C4-2B (cell line): ENCODE results near the gene TPRG1L.

Experiments
- H3K27ac ChIP-seq: fragments of 450-650 bp; 2 replicates; pipeline ENCODE4 v1.5.1; 2017
- ZFX ChIP-seq: fragments of 450-650 bp; IDR thresholded peaks from 2 replicates; pipeline ENCODE4 v1.6.1; 2017
- TF ChIP-seq, protein P1 (sequence below): fragments of 450-650 bp; conservative IDR thresholded peaks from 2 replicates; pipeline ENCODE4 v1.5.1; 2017; ENCODE audit warnings: mild to moderate bottlenecking

Gene TPRG1L

DNA sequence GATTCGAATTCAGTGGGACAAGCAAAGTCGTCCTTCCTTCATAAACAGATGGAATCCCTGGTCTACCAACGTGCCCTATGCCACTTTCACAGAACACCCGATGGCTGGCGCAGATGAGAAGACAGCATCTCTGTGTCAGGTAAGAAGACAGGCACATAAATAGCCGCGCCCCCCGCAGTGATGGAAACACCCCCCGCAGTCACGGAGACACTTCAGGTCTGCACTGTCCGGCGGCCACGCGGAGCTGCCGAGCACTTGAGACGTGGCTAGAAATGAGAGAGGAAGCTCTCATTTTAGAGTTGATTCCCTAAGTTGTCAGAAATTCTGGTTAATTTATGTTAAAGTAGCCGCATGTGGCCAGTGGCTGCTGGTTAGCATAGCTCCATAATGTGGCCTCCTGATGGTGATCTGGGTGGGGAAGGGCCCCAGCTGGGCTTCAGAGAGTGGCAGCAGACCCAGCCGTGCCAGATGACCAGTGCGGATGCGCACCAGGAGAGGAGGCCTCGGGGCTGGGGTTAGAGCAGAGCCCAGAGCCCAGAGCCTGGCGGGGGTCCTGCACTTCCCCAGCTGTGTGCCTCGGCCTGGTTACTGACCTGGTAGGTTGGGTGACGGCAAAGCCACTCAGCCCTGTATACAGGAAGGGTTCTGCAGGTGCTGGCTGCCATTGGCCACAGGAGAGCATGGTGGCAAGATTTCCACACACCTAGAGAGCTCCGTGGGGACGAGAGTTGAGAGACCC, 2.9 kb downstream of the TPRG1L start:
- H3K27ac ChIP-seq, result no peak overlapping the region
- no peak for TF ChIP-seq ZFX
- TF ChIP-seq, protein P1, sequence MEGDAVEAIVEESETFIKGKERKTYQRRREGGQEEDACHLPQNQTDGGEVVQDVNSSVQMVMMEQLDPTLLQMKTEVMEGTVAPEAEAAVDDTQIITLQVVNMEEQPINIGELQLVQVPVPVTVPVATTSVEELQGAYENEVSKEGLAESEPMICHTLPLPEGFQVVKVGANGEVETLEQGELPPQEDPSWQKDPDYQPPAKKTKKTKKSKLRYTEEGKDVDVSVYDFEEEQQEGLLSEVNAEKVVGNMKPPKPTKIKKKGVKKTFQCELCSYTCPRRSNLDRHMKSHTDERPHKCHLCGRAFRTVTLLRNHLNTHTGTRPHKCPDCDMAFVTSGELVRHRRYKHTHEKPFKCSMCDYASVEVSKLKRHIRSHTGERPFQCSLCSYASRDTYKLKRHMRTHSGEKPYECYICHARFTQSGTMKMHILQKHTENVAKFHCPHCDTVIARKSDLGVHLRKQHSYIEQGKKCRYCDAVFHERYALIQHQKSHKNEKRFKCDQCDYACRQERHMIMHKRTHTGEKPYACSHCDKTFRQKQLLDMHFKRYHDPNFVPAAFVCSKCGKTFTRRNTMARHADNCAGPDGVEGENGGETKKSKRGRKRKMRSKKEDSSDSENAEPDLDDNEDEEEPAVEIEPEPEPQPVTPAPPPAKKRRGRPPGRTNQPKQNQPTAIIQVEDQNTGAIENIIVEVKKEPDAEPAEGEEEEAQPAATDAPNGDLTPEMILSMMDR, result no peak

GRCh38 chr1:3628445-3628844, 3.6 kb downstream of the TPRG1L start:
- TF ChIP-seq, protein P1, result no peak
- no peak for TF ChIP-seq ZFX
- H3K27ac ChIP-seq, result no peak overlapping the region

- no peak overlapping the region for H3K27ac ChIP-seq
- no peak for TF ChIP-seq ZFX
- TF ChIP-seq, protein P1, result no peak
Measured at GRCh38 chr1:3629561-3630160, 4.8 kb downstream of the TPRG1L start.

DNA sequence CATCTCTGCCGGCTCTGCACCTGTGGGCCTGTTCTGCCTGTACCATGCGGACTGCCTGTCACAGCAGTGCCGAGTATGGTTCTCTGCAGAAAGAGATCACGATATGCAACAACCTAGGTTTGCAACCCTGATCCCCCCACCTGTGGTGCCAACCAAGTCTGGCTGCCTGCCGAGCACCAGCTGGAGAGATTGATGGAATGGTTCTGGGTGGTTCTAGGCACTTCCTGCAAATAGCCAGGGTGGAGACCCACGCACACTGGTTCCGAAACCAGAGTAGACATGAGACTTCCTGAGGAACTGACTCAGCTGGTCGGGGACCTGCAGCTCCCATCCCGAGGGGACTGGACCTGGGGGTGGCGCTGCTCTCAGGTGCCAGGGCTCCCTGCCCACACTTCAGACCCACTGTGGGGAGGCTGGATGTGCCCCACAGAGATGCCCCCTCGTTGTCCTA, 5.4 kb downstream of the TPRG1L start:
- TF ChIP-seq, protein P1, result no peak
- no peak for TF ChIP-seq ZFX
- no peak overlapping the region for H3K27ac ChIP-seq

DNA sequence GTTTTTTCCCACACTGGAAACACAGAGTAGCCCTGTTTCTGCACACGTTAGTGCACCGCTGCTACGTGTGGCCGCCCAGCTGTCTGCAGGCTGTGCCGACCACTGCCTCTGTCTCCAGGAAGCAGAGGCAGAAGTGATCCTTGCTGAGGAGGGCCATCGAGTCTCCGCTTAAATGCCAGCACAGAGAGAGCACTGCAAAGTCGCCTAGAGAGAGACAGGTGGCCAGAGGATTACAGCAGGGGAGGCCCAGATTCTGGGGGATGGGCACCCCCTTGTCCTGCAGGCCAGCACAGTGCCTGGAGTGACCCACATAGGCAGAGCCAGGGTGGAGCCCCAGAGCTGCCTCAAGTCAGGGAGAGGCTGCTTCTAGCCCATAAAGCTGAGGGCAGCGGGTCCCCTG, 6.1 kb downstream of the TPRG1L start:
- no peak overlapping the region for H3K27ac ChIP-seq
- TF ChIP-seq, protein P1, result no peak
- no peak for TF ChIP-seq ZFX

DNA sequence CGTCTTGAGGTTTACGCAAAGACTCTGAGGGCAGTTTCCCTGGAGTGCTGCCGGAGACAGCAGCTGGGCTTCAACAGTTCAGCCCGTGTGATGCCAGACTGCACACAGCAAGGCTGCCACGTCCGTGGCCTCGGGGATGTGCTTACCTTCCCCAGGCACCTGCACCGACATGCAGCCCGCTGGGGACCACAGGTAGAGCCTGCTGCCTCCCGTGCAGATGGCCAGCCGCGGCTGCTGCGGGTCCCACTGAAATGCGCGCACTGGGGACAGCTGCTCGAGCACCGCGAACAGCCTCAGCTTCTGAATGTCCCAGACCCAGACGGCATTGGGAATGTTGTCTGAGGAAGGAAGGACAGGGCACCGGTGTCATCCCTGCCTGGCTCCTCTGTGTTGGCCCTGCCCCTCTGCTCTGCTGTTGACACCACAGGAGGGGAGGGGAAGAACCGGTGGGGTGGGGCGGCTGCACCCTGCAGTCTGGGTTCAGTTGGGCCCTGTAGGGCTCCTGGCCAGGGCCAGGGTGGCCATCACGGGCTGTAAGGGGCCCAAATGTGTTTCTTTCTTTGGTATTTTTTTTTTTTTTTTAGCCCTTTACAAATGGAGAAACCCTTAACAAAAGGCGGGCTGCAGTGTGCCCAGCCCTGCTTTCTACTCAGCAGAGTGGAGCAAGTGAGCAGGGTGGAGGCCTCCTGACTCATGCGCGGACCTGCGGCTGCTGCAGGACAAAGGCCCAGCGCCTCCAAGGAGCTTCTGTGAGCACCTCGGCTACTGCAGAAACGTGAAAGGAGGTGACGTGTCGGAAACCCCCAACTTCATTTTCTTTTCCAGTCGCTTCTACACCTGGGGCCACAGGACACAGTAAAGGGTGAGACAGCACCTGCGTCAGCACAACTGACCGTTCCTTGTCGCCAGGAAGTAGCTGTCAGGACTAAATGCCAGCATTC, 6.8 kb downstream of the TPRG1L start:
- H3K27ac ChIP-seq, result no peak overlapping the region

More for the DNA sequence above, 6.8 kb downstream of the TPRG1L start:
- TF ChIP-seq, protein P1, result no peak
- no peak for TF ChIP-seq ZFX
